GM21723 (cell line): Measurements from ENCODE around the gene HS3ST5.

Experiments
- ATAC-seq: cut with Tn5 transposase; IDR thresholded peaks from one replicate; pipeline ENCODE4 v1.9.1; 2021; ENCODE audit warnings: mild to moderate bottlenecking, moderate library complexity; ENCODE audit not compliant: unreplicated experiment

Gene HS3ST5

DNA sequence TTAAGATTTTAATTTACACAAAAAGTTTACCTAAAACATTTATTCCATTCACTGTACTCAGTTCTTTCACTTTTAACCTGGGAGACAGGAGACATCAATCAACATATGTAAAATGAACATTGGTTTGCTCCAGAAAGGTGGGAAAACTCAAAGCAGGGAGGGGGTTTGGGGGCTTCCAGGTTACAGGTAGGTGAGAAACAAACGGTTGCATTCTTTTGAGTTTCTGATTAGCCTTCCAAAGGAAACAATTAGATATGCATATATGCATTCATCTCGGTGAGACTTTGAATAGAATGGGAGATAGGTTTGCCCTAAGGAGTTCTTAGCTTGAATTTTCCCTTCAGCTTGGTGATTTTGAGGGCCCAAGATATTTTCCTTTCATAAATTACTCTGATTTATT, 333.6 kb downstream of the HS3ST5 start:
- no peak for ATAC-seq

- no peak for ATAC-seq
These were observed 334.5 kb downstream of the HS3ST5 start for GRCh38 chr6:114008331-114008730.

GRCh38 chr6:114007516-114007915, 335.3 kb downstream of the HS3ST5 start:
- no peak for ATAC-seq
